ENCODE data around the gene POU1F1.
"Not testable (repeated sequence)": the region's sequence is repeated elsewhere in the genome, so short reads cannot be mapped to it uniquely, and the experiment has no call there.

Gene POU1F1

DNA sequence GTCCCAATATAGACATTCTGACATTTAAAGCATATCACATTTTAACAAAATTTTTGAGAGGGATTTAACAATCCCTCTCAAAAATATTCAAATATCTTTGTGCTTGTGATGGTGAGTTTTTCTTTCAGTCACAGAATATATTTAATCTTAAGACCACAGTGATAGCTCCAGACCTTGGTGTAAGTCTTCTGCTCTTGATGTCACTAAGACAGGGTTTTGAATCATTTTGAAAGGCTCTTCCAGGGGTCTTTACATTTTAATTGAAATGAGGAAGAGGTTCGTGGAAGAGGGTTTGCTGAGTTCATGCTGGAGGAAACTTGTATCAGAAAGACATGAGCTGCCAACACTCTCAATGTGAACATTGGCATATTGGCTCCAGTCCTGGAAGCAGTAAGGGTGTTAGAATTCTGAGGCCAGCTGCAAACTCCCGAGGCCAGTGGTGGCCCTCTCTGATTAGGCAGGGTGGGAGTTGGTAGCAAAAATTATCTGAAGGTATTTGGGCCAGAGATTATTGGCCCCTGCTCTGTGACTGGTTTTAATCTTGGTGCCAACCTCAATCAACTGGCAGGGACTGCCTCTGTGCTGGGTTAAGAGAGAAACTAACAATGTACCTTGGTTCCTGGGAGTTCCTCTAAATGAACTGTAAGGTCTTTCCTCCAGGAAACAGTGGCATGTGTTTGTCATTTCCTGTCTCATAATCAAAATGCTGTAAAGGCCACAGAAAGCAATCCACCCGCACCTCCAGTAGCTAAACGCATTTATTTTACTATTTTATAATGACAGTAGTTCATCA lies 5.3 kb downstream of the POU1F1 start:
- Mint-ChIP-seq H3K36me3 (no peaks in the 10 kb centered on the region), H3K9me3 (ENCODE audit: low read depth) (no peaks in the 10 kb centered on the region), H3K4me3 (no peak overlapping the region), H3K27me3 (no peaks in the 10 kb centered on the region), H3K27ac (no peak overlapping the region), H3K4me1 (ENCODE audit: low read depth) (peaks cover 16% of the 10 kb centered on the region)

DNA sequence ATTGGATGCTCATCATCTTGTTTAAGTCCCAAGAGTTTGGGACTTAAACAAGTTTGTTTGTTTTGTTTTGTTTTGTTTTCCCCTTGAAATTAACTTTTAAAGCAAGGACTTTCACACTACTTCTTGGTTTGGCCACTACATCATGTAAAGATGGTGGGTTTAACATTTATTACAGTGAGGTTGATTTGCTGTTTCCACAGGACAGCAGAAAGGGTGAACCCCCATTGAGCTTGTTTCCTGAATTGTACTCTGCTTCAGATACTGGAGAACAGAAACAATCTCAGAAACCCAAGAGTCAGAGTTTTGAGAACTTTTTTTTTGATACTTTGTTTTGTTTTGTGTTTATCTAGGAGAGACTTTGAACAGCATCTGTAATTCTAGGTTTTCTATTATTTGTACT lies 6.7 kb downstream of the POU1F1 start:
- Mint-ChIP-seq H3K9me3 (ENCODE audit: low read depth) (no peaks in the 10 kb centered on the region), H3K4me1 (ENCODE audit: low read depth) (peaks cover 16% of the 10 kb centered on the region), H3K36me3 (no peaks in the 10 kb centered on the region), H3K27ac (no peak overlapping the region), H3K27me3 (no peaks in the 10 kb centered on the region), H3K4me3 (no peak overlapping the region)

DNA sequence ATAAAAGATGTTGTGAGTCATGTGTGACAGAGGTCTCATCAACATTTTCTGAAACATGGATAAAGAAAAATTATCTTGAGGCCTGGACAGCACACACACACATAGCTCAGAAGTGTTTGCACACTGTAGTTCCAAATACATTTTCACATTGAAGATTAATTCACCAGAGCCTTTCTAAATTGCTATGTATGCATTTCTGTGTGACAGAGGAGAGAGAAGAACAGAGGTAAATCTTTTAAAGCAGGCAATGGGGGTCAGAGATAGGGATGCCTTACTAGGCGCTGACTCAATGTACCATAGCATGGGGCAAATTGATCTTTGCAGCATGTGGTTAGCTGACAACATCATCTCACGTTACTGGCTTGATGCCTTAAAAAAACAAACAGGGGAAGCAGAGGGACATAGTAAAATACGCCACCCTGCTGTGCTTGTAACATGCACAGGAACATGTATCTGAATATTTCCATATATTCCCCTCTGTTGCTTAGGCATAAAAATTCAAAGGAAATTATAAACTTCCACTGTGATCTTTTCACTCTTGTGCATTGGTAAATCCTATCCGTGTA lies 7.7 kb downstream of the POU1F1 start:
- Mint-ChIP-seq H3K36me3 (no peaks in the 10 kb centered on the region), H3K27ac (no peak overlapping the region), H3K4me1 (ENCODE audit: low read depth) (peaks cover 16% of the 10 kb centered on the region), H3K27me3 (no peaks in the 10 kb centered on the region), H3K9me3 (ENCODE audit: low read depth) (no peaks in the 10 kb centered on the region), H3K4me3 (no peak overlapping the region)

DNA sequence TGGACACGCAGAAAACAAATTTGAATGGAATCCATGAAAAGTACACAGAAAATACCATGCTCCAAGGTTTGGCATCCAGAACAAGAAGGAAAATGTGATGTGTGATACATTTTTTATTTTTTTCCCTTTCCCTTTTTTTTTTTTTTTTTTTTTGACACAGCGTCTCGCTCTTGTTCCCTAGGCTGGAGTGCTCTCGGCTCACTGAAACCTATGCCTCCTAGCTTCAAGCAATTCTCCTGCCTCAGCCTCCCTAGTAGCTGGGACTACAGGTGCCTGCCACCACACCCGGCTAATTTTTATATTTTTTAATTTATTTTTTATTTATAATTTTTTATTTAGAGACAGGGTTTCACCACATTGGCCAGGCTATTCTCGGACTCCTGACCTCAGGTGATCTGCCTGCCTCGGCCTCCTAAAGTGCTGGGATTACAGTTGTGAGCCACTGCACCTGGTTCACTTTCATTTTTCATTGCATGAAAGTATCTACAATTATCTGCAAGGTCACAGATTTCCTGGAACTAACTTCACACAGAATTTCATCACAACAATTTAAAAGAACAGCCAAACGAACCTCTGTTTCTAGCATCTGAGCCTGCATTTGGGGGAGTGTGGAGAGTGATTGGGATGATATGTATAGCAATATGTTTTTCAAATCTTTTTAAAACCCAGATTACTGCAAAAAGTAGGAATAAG lies 8.3 kb downstream of the POU1F1 start:
- Mint-ChIP-seq H3K4me3 (no peak overlapping the region), H3K4me1 (ENCODE audit: low read depth) (peaks cover 16% of the 10 kb centered on the region), H3K27me3 (no peaks in the 10 kb centered on the region), H3K36me3 (no peaks in the 10 kb centered on the region), H3K27ac (no peak overlapping the region), H3K9me3 (ENCODE audit: low read depth) (no peaks in the 10 kb centered on the region)

DNA sequence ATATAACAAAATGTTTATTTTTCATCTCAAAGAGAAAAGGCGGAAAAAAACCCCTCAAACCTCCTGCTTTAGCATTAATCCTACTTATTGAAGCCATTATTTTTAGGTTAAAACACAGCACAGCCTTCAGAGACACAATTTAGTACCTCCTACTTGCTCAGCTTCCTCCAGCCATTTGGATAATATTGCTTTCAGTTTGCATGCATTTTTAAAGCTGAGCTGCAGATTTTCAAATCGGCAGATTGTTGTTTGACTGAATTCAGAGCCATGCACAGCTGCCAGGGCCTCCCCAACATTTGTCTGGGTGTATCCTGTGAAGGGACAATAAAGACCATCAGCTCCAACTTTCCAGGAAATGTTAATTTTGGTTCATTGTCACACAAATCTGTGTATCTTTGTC lies 14.5 kb downstream of the POU1F1 start:
- peaks cover 3% of the 10 kb centered on the region for H3K36me3 Mint-ChIP-seq
- H3K4me3 Mint-ChIP-seq, result no peak overlapping the region
- H3K27ac Mint-ChIP-seq, result no peak overlapping the region
- H3K9me3 Mint-ChIP-seq (ENCODE audit: low read depth), result no peaks in the 10 kb centered on the region
- no peaks in the 10 kb centered on the region for H3K27me3 Mint-ChIP-seq
- peaks cover 4% of the 10 kb centered on the region for H3K4me1 Mint-ChIP-seq (ENCODE audit: low read depth)

DNA sequence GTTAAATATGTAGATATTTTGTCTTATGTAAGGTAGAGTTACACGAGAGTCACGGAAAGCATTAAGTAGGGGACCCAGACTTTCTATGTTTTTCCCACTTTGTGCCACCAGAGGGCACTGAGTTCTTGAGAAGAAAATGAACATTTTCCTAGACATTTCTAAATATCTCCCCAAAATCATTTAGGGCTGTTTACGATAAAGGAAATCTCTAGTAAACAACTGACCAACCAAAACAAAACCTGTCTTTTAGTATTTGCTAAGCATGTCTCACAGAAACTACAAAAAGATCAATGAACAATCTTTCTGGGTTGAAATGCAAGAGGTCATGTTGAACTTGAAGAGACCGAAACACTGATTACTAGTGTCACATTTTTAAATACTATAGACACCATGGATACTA lies 16.1 kb downstream of the POU1F1 start:
- Mint-ChIP-seq H3K27me3 (no peaks in the 10 kb centered on the region), H3K4me1 (ENCODE audit: low read depth) (peaks cover 4% of the 10 kb centered on the region), H3K27ac (no peak overlapping the region), H3K4me3 (no peak overlapping the region), H3K36me3 (peaks cover 3% of the 10 kb centered on the region), H3K9me3 (ENCODE audit: low read depth) (no peaks in the 10 kb centered on the region)

DNA sequence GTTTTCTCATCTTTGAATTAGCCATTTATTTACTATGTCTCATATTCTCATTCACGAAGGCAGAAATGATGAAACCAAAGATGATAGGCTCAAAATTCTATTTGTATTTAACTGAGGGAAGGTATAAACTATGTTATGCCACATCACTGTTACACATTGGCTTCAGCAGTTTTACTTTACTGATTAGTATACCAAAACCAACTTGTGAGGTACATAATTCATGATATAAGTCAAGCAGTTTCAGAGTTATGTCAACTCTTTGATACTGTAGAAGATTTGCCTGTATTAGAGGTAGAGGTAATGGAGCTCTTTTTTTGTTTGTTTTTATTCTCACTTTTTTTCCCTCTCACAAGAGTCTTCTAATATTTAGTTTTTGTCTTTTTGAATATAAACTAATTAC lies 26.4 kb downstream of the POU1F1 start:
- Mint-ChIP-seq H3K9me3 (ENCODE audit: low read depth) (no peaks in the 10 kb centered on the region), H3K27me3 (no peaks in the 10 kb centered on the region), H3K4me3 (no peak overlapping the region), H3K36me3 (peaks cover 22% of the 10 kb centered on the region), H3K27ac (no peak overlapping the region), H3K4me1 (ENCODE audit: low read depth) (peaks cover 10% of the 10 kb centered on the region)

DNA sequence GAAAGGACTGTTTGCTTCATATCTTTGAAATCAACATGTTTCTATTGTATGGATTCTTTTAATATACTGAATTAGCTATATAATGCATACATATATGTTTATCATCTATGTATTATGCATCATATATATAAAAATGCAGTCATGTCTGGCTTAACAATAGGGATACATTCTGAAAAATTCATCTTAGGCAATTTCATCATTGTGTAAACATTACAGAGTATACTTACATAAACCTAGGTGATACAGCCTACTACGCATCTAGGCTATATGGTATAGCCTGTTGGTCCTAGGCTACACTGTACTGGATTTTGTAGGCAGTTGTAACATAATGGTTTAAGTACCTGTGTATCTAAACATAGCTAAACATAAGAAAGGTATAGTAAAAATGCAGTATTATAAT lies 27.6 kb downstream of the POU1F1 start:
- peaks cover 19% of the 10 kb centered on the region for H3K36me3 Mint-ChIP-seq
- H3K9me3 Mint-ChIP-seq (ENCODE audit: low read depth), result no peaks in the 10 kb centered on the region
- no peak overlapping the region for H3K4me3 Mint-ChIP-seq
- no peaks in the 10 kb centered on the region for H3K27me3 Mint-ChIP-seq
- H3K4me1 Mint-ChIP-seq (ENCODE audit: low read depth), result peaks cover 10% of the 10 kb centered on the region
- no peak overlapping the region for H3K27ac Mint-ChIP-seq

DNA sequence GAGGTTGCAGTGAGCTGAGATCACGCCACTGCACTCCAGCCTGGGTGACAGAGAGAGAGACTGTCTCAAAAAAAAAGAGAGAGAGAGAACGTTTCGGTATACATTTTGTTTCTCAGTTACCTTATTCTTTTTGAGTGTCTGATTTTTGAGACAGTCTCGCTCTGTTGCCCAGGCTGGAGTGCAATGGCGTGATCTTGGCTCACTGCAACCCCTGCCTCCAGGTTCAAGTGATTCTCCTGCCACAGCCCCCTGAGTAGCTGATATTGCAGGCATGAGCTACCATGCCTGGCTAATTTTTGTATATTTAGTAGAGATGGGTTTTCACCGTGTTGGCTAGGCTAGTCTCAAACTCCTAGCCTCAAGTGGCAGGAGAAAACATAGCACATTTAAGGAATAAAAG lies 28.2 kb downstream of the POU1F1 start:
- H3K27ac Mint-ChIP-seq, result not testable (repeated sequence)

DNA sequence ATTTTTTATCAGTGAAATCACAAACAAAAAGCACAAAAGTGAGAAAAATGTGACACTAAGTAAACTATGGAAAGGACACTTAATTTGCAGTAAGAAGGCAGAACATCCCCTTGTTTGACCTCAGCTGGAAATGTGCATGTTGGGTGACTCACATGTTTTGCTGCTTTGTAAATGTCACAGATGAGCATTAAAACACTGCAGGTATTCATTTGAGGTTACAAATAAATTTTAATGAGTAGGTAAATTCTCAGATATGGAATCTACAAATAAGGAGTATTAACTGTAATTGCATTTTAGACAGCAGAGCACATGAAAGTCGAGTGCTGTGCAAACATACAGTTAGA lies 29.0 kb downstream of the POU1F1 start:
- peaks cover 17% of the 10 kb centered on the region for H3K4me1 Mint-ChIP-seq (ENCODE audit: low read depth)
- H3K4me3 Mint-ChIP-seq, result no peak overlapping the region
- H3K36me3 Mint-ChIP-seq, result peaks cover 15% of the 10 kb centered on the region
- H3K27ac Mint-ChIP-seq, result no peak overlapping the region
- H3K9me3 Mint-ChIP-seq (ENCODE audit: low read depth), result no peaks in the 10 kb centered on the region
- H3K27me3 Mint-ChIP-seq, result no peaks in the 10 kb centered on the region

More for the DNA sequence above, 28.2 kb downstream of the POU1F1 start:
- H3K4me3 Mint-ChIP-seq; H3K9me3 Mint-ChIP-seq (ENCODE audit: low read depth); H3K27me3 Mint-ChIP-seq: not testable (repeated sequence)
- H3K4me1 Mint-ChIP-seq (ENCODE audit: low read depth), result peaks cover 11% of the 10 kb centered on the region
- peaks cover 17% of the 10 kb centered on the region for H3K36me3 Mint-ChIP-seq

DNA sequence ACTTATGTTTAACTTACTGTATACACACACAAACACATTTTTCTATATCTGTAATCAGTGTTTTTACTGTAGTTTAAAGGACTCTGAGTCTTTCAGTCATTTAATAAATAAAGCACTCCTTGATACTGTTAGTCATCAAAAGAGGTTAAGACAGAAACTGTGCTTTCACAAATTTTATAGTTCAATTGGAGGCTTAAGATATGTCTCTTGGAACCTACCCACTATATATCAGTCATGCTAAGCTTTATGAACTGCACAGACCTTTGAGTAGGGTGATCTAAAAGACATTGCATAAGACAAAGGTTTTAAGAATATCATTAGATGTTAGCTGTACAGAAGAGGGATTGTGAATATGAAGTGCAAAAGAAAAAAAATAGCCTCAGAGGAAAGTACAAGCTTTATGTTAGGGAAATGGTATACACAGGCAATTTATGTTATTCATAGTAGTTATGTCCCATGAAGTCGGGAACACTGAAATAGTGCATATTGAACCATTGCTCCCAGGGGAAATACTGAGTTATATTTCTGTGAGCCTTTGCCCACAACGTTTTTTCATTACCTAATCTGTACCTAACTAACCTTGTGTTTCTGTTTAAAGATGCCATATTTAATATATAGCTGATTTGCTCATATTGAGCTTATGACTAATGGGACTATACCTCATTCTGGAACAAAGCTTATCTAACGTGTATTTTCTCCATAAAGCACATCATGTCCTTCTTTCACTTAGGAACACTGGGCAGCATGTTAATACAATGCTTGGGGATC lies 29.5 kb downstream of the POU1F1 start:
- Mint-ChIP-seq H3K4me1 (ENCODE audit: low read depth) (peaks cover 20% of the 10 kb centered on the region), H3K36me3 (peaks cover 16% of the 10 kb centered on the region), H3K27ac (no peak overlapping the region), H3K9me3 (ENCODE audit: low read depth) (no peaks in the 10 kb centered on the region), H3K4me3 (no peak overlapping the region), H3K27me3 (no peaks in the 10 kb centered on the region)

DNA sequence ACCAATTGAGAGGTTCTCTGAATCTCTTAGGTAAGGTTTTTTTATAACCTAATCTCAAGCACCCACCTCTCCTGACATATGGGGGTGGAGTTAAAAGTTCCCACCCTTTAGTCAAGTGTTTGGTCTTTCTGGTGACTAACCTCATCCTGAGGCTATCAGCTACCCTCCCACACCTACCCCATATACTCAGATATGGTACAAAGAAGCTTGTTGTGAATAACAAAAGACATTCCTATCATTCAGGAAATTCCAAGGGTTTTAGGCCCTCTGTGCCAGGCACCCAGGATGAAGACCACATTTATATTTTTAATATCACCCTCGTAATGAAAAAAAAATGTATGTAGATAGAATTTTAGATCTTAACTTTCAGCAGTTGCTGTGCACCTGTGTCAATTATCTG lies 40.3 kb downstream of the POU1F1 start:
- no peaks in the 10 kb centered on the region for H3K27me3 Mint-ChIP-seq
- H3K9me3 Mint-ChIP-seq (ENCODE audit: low read depth), result no peaks in the 10 kb centered on the region
- H3K36me3 Mint-ChIP-seq, result peaks cover 16% of the 10 kb centered on the region
- H3K4me3 Mint-ChIP-seq, result no peak overlapping the region
- peaks cover 51% of the 10 kb centered on the region for H3K4me1 Mint-ChIP-seq (ENCODE audit: low read depth)
- no peak overlapping the region for H3K27ac Mint-ChIP-seq

DNA sequence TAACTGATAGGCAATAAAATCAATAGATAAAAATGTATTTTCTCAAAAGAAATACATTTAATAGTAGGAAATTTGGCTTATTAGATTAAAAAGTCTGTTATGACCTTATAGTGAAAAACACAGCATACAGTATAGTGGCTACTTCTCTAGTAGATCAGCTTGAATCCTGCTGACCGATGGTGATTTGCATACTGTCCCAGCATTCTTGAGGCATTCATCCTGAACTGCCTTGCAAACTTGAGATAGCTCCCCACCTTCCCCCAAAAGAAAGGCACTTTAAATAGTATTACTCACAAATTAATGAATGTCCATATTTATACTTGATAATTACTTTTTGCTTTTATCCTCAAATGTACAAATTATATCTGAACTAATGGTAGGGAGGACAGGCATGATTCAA lies 42.6 kb downstream of the POU1F1 start:
- H3K36me3 Mint-ChIP-seq, result peaks cover 15% of the 10 kb centered on the region
- H3K9me3 Mint-ChIP-seq (ENCODE audit: low read depth), result no peaks in the 10 kb centered on the region

DNA sequence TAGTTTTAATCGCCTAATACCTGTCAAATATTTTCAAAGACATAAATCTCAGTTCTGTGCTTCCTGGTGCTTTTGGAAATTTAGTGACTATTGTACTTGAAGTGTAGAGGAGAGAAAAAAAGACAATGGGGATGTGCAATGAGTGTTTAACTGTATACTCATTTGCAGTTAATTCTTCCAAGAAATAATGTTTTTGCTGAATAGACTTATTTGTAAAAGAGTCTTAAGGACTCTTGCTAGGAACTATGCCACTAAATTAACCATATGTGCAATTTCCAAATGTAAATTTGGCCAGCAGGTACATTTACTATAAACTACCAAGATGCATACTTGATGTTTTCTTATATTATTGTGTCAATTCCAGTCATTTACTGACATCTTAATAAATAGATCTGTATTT lies 47.3 kb downstream of the POU1F1 start:
- H3K27me3 Mint-ChIP-seq, result peaks cover 2% of the 10 kb centered on the region
- H3K36me3 Mint-ChIP-seq, result peaks cover 10% of the 10 kb centered on the region
- H3K4me1 Mint-ChIP-seq (ENCODE audit: low read depth), result peaks cover 58% of the 10 kb centered on the region
- H3K27ac Mint-ChIP-seq, result no peak overlapping the region
- no peaks in the 10 kb centered on the region for H3K9me3 Mint-ChIP-seq (ENCODE audit: low read depth)
- H3K4me3 Mint-ChIP-seq, result peak overlapping the region; percentile 96

More for the DNA sequence above, 42.6 kb downstream of the POU1F1 start:
- no peaks in the 10 kb centered on the region for H3K27me3 Mint-ChIP-seq
- no peak overlapping the region for H3K4me3 Mint-ChIP-seq
- no peak overlapping the region for H3K27ac Mint-ChIP-seq
- peaks cover 61% of the 10 kb centered on the region for H3K4me1 Mint-ChIP-seq (ENCODE audit: low read depth)

DNA sequence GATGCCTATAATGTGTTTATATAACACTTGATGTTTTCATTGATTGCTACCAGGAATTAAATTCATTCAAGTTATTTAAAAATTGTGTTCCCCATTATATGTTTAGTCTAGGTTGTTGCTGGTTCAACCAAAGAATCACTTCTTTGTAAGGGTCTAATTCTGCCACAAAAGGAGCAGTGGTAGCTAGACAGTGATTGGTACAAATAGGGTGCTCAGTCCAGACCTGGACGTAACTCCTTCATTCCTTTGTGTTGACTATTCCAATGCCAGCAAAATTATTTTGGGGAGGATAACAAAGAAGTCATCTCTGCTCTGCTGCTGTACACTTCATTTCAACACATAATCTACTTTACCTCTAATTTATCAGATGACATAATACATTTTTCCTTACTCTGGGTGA lies 48.1 kb downstream of the POU1F1 start:
- Mint-ChIP-seq H3K27ac (no peak overlapping the region), H3K4me1 (ENCODE audit: low read depth) (peaks cover 53% of the 10 kb centered on the region), H3K27me3 (peaks cover 2% of the 10 kb centered on the region)

More for the DNA sequence above, 48.1 kb downstream of the POU1F1 start:
- Mint-ChIP-seq H3K36me3 (peaks cover 10% of the 10 kb centered on the region), H3K4me3 (peak overlapping the region; percentile 96), H3K9me3 (ENCODE audit: low read depth) (no peaks in the 10 kb centered on the region)

All from activated naive CD8-positive, alpha-beta T cell (primary cell).